Loucy (cell line): ENCODE measurements around the gene RCHY1.

Source experiments
- CTCF ChIP-seq: fragments of 200-600 bp; sonication (generic); conservative IDR thresholded peaks from 2 replicates; pipeline ENCODE4 v1.5.1; 2014; ENCODE audit warnings: mild to moderate bottlenecking, antibody characterized with exemption, low read length
- EZH2phosphoT487 ChIP-seq: fragments of 200-600 bp; IDR thresholded peaks from 2 replicates; pipeline ENCODE4 v1.6.1; 2018; ENCODE audit warnings: antibody characterized with exemption, mild to moderate bottlenecking, moderate library complexity, borderline replicate concordance

GRCh38 chr4:75429208-75429607 is 85.0 kb downstream of the RCHY1 start:
- TF ChIP-seq EZH2phosphoT487 (no peak), CTCF (no peak)
